Adrenal gland (tissue), 12 donors: ENCODE measurements around the gene TRIB2. TPM values are rescaled to one million over a fixed set of nuclear protein-coding genes. Genes with fewer than 3 reads are reported as not detected.

ENCODE experiments used
- DNase-seq, 7 donors: peaks; one replicate each; pipeline ENCODE4 v3.0.0-alpha.2; 2019 to 2020
- H3K27ac ChIP-seq, 5 donors: fragments of 200-600 bp; sonication (generic) in 4 of 5; 1 replicate in 3 of 5; 2 replicates in 2 of 5; pipeline versions ENCODE4 v1.5.1 to v1.8.0; 2016 to 2020; ENCODE audit warnings: mild to moderate bottlenecking in 1 of 5
- H3K27me3 ChIP-seq: fragments of 200-600 bp; 2 replicates; pipeline ENCODE4 v1.8.0; 2021
- H3K36me3 ChIP-seq, 2 donors: fragments of 200-600 bp; replicated peaks in 1 of 2; 1 replicate in 1 of 2; 2 replicates in 1 of 2; pipeline versions ENCODE4 v1.5.1 to v1.8.0; 2018 to 2022
- H3K4me1 ChIP-seq, 2 donors: fragments of 200-600 bp; replicated peaks in 1 of 2; 1 replicate in 1 of 2; 2 replicates in 1 of 2; pipeline versions ENCODE4 v1.5.1 to v1.8.0; 2018 to 2021
- H3K4me3 ChIP-seq, 4 donors: fragments of 200-600 bp; sonication (generic) in 3 of 4; one replicate each; pipeline ENCODE4 v1.5.1; 2016 to 2018
- H3K9me3 ChIP-seq, 3 donors: fragments of 200-600 bp; sonication (generic) in 1 of 3; replicated peaks in 1 of 3; 1 replicate in 2 of 3; 2 replicates in 1 of 3; pipeline versions ENCODE4 v1.5.1 to v1.8.0; 2016 to 2021
- CTCF ChIP-seq, 6 experiments: fragments of 450-650 bp in 4 of 6; fragments of 200-600 bp in 2 of 6; sonication (generic) in 1 of 6; IDR thresholded peaks; 1 replicate in 5 of 6; 2 replicates in 1 of 6; pipeline versions ENCODE4 v1.5.1 to v1.8.0; 2016 to 2021; ENCODE audit warnings: antibody characterized with exemption in 6 of 6, mild to moderate bottlenecking in 2 of 6, moderate library complexity in 1 of 6
- POLR2A ChIP-seq, 2 donors: fragments of 450-650 bp; IDR thresholded peaks; one replicate each; pipeline ENCODE4 v1.6.1; 2017; ENCODE audit warnings: antibody characterized with exemption in 2 of 2, mild to moderate bottlenecking in 2 of 2, moderate library complexity in 1 of 2
- WGBS, 4 donors: extraction: QIAGEN DNeasy Blood & Tissue Kit in 2 of 4; methylation state at CpG; one replicate each; pipeline versions ENCODE4 v1.1.5 to v1.1.7; 2013 to 2017; 5-methylcytosine and 5-hydroxymethylcytosine counted together
- intact Hi-C, 2 donors: fragments of 100-400 bp; cut with DNase I; formaldehyde crosslinking; loops; one replicate each; pipeline versions ENCODE4 v1.14.1 to v1.15.0; 2022 to 2023
- polyA plus RNA-seq, 3 donors: library from polyadenylated mRNA; stranded (reverse); fragments of 200-250 nt in 2 of 3; fragments of 350-450 nt in 1 of 3; fragmentation: Illumina TruSeq in 1 of 3; extraction: RNeasy Lipid Tissue Mini Kit (QIAGEN cat#74804) in 1 of 3; gene quantifications; one replicate each; pipeline ENCODE4 v1.2.3, GENCODE V29; 2013 to 2014
- total RNA-seq, 9 donors: library from RNA; depleted of rRNA in 4 of 9; stranded (reverse); fragments of >200 nt in 4 of 9; fragments of 120-200 nt in 1 of 9; fragmentation: NEBNext Ultra II Directional in 1 of 9; extraction: Animal tissue kit (Norgen Biotek cat#: 25700) in 1 of 9; gene quantifications; one replicate each; pipeline versions ENCODE4 v1.1.0 to v1.2.4, GENCODE V29; 2013 to 2023
- donor health status: healthy with polysubstance abuse.
- donor health status: Bipolar disorder and iron deficiency.
- donor health status: DM: yes; HTN: yes; CAD: no.
- donor health status: DM: no; HTN: no; CAD: no.
- donor health status: DM: no; HTN: no; CAD: no.
- donor health status: DM: yes; HTN: yes; CAD: no.

Gene TRIB2
- total and polyA plus RNA-seq, 12 donors = 35.5 to 263 (median 112) TPM

- no peaks in the 10 kb centered on the region for H3K9me3 ChIP-seq
- 52 to 68% (median 64%) methylated on average over 3 of the region's 3 CpGs for WGBS, 4 donors
- H3K4me3 ChIP-seq = no peak overlapping the region
- TF ChIP-seq CTCF (IDR thresholded peaks at IDR 0.05) = no peak
- no peak for TF ChIP-seq POLR2A (IDR thresholded peaks at IDR 0.05)
- H3K27me3 ChIP-seq = no peaks in the 10 kb centered on the region
- no peak overlapping the region for H3K27ac ChIP-seq
- DNase-seq = no peak
- no peaks in the 10 kb centered on the region for H3K4me1 ChIP-seq
- intact Hi-C loops = no loop called here
- peaks cover 0 to 43% of the 10 kb centered on the region in 2 donors for H3K36me3 ChIP-seq
These were observed 24.6 kb downstream of the TRIB2 start for GRCh38 chr2:12741380-12741779.

- DNase-seq = no peak
- intact Hi-C loops = no loop called here
- Histone ChIP-seq H3K36me3 (peaks cover 0 to 34% of the 10 kb centered on the region in 2 donors), H3K27me3 (no peaks in the 10 kb centered on the region), H3K4me3 (no peak overlapping the region), H3K27ac (no peak overlapping the region), H3K9me3 (no peaks in the 10 kb centered on the region), H3K4me1 (no peaks in the 10 kb centered on the region)
- 93 to 98% (median 95%) methylated on average over 3 of the region's 3 CpGs for WGBS, 4 donors
- TF ChIP-seq CTCF (IDR thresholded peaks at IDR 0.05) = no peak
- no peak for TF ChIP-seq POLR2A (IDR thresholded peaks at IDR 0.05)
These were observed 26.2 kb downstream of the TRIB2 start for GRCh38 chr2:12742891-12743290.

- Histone ChIP-seq H3K36me3 (no peaks in the 10 kb centered on the region), H3K9me3 (no peaks in the 10 kb centered on the region), H3K4me1 (peaks cover 0 to 5% of the 10 kb centered on the region in 2 donors), H3K27me3 (no peaks in the 10 kb centered on the region), H3K27ac (no peak overlapping the region), H3K4me3 (no peak overlapping the region)
- intact Hi-C loops = no loop called here
- WGBS, 4 donors = 79 to 89% (median 88%) methylated on average over 7 of the region's 7 CpGs
- no peak for DNase-seq
- TF ChIP-seq CTCF (IDR thresholded peaks at IDR 0.05) (no peak), POLR2A (IDR thresholded peaks at IDR 0.05) (no peak)
These were observed 33.6 kb downstream of the TRIB2 start for GRCh38 chr2:12750166-12750905.

GRCh38 chr2:12754643-12755042, 37.9 kb downstream of the TRIB2 start:
- no peaks in the 10 kb centered on the region for H3K9me3 ChIP-seq
- no peak for DNase-seq
- H3K27me3 ChIP-seq = no peaks in the 10 kb centered on the region
- 78 to 88% (median 82%) methylated on average over 5 of the region's 5 CpGs for WGBS, 4 donors
- no peak overlapping the region for H3K27ac ChIP-seq
- H3K4me3 ChIP-seq = no peak overlapping the region
- no peaks in the 10 kb centered on the region for H3K36me3 ChIP-seq
- intact Hi-C loops = no loop called here
- H3K4me1 ChIP-seq = peaks cover 0 to 8% of the 10 kb centered on the region in 2 donors
- no peak for TF ChIP-seq POLR2A (IDR thresholded peaks at IDR 0.05)
- TF ChIP-seq CTCF (IDR thresholded peaks at IDR 0.05) = no peak
